Right cardiac atrium (tissue), 5 donors: ENCODE data around the gene DIP2C. TPM values are rescaled to one million over a fixed set of nuclear protein-coding genes. Genes with fewer than 3 reads are reported as not detected.
A peak's percentile ranks its signal among the peaks of the same experiment; 100 is the strongest.
"Not testable (repeated sequence)": the region's sequence is repeated elsewhere in the genome, so short reads cannot be mapped to it uniquely, and the experiment has no call there.

Experiments used
- ATAC-seq, 2 donors: fragments of 200-7000 bp; cut with Tn5 transposase; one replicate each; pipeline versions ENCODE4 v1.8.0 to v1.9.1; 2020; ENCODE audit warnings: moderate library complexity in 2 of 2, mild to moderate bottlenecking in 1 of 2
- DNase-seq, 3 donors: peaks; one replicate each; pipeline ENCODE4 v3.0.0-alpha.2; 2020
- H3K27ac ChIP-seq: one replicate; pipeline ENCODE4 v1.5.1; 2013; ENCODE audit warnings: mild to moderate bottlenecking, low read length, control low read depth, moderate library complexity
- H3K27me3 ChIP-seq: one replicate; pipeline ENCODE4 v1.6.1; 2013; ENCODE audit not compliant: control insufficient read depth, insufficient read depth
- H3K4me1 ChIP-seq: one replicate; pipeline ENCODE4 v1.6.1; 2013; ENCODE audit warnings: low read length; ENCODE audit not compliant: control insufficient read depth, insufficient read depth
- H3K4me3 ChIP-seq: one replicate; pipeline ENCODE4 v1.5.1; 2013; ENCODE audit warnings: low read length, control low read depth
- H3K9me3 ChIP-seq: one replicate; pipeline ENCODE4 v1.6.1; 2013; ENCODE audit warnings: low read length; ENCODE audit not compliant: control insufficient read depth
- WGBS: extraction: QIAGEN DNeasy Blood & Tissue Kit; methylation state at CpG from one replicate; pipeline ENCODE4 v1.1.7; 2013; 5-methylcytosine and 5-hydroxymethylcytosine counted together
- intact Hi-C, 4 donors: fragments of 100-400 bp; cut with DNase I; formaldehyde crosslinking; loops; one replicate each; pipeline versions ENCODE4 v1.11.0 to v1.14.0; 2022 to 2023
- polyA plus RNA-seq: library from polyadenylated mRNA; stranded (reverse); fragments of 200-250 nt; gene quantifications from one replicate; pipeline ENCODE4 v1.2.3, GENCODE V29; 2013
- total RNA-seq, 4 donors: library from RNA; stranded (reverse); fragmentation: NEBNext Ultra II Directional; extraction: Animal tissue kit (Norgen Biotek cat#: 25700); gene quantifications; one replicate each; pipeline ENCODE4 v1.2.1, GENCODE V29; 2021
- donor health status: healthy with polysubstance abuse.
- donor health status: DM: no; HTN: yes; CAD: no.
- donor health status: DM: no; HTN: no; CAD: no.
- donor health status: DM: no; HTN: yes; CAD: no; lungs with severe emphysema.
- donor health status: DM: yes; HTN: yes; CAD: no.

DIP2C gene
- total and polyA plus RNA-seq, 5 donors: 7.9 to 31.5 (median 25.5) TPM

DNA sequence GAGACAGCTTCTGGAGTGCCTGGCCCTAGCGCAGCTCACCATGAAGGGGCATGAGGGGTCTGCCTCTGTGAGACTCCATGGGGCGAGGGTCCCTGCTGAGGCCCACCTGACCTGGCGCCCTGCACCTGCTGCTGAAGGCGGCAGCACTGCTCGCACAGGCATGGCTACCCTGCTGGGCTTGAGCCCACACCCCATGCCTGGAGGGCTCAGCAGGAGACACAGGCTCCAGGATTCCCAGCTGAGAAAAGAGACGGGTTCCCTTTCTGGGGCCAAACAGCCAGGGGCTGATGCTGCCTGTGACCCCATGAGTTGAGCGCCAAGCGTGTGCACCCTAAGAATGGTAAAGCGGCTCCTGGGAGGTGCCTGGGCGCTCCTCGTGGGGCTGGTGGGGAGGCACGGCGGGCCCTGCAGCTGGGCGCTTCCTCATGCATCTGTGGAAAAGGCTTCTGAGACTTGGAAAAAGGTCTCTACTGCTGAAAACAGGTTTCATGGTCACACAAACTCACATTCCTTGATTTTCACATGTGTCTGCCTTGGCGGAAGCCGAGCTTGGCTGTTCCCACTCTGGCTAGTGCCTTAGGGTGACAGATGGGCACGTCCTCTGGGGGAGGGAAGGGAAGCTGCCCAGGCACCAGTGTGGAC lies 320.8 kb downstream of the DIP2C start:
- ATAC-seq (peak in 1 of 2 donors; percentile 23), DNase-seq (no peak)
- Histone ChIP-seq H3K27me3 (no peaks in the 10 kb centered on the region), H3K9me3 (no peaks in the 10 kb centered on the region), H3K27ac (no peak overlapping the region), H3K4me1 (no peaks in the 10 kb centered on the region), H3K4me3 (no peak overlapping the region)
- intact Hi-C loops: no loop called here
- WGBS: 95% methylated on average over 17 of the region's 17 CpGs

DNA sequence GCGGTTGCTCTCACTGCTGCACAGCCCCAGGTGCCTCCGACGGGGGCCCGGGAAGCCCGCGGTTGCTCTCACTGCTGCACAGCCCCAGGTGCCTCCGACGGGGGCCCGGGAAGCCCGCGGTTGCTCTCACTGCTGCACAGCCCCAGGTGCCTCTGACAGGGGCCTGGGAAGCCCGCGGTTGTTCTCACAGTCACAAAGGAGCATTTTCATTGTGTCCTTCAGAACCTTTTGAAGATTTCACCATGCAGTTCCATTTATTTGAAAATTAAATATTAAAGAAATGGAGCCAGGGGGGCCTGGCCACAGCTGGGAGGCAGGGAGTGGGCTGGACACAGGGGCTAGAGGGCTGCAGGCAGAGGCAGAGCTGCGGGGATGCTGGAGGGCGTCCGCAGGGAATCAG lies 321.4 kb downstream of the DIP2C start:
- intact Hi-C loops, H3K4me3 ChIP-seq, ATAC-seq, H3K27ac ChIP-seq, H3K27me3 ChIP-seq, H3K4me1 ChIP-seq, DNase-seq, H3K9me3 ChIP-seq: not testable (repeated sequence)
- WGBS: 96% methylated on average over 10 of the region's 16 CpGs

DNA sequence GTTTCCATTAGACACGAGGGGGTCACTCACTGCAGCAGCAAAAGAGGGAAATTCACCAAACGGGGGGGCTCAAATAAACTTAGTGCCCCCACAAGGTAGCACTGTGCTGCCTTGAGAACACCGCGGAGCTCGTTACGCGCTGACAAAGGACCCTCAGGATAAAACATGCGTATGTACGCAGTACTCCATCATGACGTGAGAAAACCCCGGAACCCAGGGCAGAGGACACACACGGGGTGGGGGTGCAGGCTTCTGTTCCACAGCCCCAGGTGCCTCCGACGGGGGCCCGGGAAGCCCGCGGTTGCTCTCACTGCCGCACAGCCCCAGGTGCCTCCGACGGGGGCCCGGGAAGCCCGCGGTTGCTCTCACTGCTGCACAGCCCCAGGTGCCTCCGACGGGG lies 321.8 kb downstream of the DIP2C start:
- WGBS: 91% methylated on average over 18 of the region's 25 CpGs
- Histone ChIP-seq H3K4me1 (no peaks in the 10 kb centered on the region), H3K4me3 (no peak overlapping the region), H3K9me3 (no peaks in the 10 kb centered on the region), H3K27ac (no peak overlapping the region), H3K27me3 (no peaks in the 10 kb centered on the region)
- ATAC-seq: no peak
- intact Hi-C loops: no loop called here
- no peak for DNase-seq

DNA sequence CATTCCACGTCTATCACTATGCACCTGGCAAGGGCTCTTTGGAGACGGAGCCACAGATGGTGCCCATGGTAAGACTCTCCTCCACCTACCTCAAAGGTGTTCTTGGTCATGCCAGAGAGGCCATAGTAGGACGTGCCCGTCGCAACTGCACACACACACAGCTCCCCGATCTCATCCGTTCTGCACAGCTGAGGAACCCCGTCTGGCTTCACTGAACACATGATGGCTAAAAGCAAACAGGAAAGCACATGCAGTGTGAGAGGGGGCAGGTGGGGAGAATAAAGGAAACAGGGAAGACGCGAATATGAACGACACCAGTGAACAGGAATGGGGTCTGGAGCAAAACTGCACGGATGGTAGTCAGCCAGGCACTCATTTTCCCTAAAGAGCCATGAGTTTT lies 323.3 kb downstream of the DIP2C start:
- Histone ChIP-seq H3K27me3 (no peaks in the 10 kb centered on the region), H3K4me1 (no peaks in the 10 kb centered on the region), H3K9me3 (no peaks in the 10 kb centered on the region), H3K27ac (no peak overlapping the region), H3K4me3 (no peak overlapping the region)
- ATAC-seq (no peak), DNase-seq (no peak)
- intact Hi-C loops: no loop called here
- 94% methylated on average over 12 of the region's 12 CpGs for WGBS

DNA sequence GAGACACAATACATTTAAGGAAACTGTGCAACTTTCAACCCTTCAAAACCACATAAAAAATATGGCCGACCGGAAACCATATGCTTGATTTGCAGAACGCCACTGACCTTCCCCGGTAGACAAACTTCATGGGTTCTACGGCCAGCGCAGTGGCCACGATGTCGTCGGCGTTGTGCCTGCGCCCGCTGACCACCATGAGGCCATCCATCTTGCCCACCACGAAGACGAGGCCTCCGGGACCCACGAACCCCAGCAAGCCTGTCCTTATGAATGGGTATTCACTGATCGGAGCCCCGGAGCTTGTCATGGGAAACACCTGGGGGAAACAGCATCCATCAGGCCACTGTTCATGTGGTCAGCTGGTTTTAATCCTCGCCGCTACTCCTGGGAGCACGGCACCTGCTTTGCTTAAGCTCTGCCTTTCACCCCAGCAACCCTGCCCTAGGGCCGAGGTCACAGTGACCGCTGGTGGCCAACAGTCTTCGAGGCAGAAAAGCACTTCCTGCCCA lies 325.1 kb downstream of the DIP2C start:
- H3K4me1 ChIP-seq: no peaks in the 10 kb centered on the region
- no peak for DNase-seq
- H3K27ac ChIP-seq: no peak overlapping the region
- H3K4me3 ChIP-seq: no peak overlapping the region
- 93% methylated on average over 24 of the region's 24 CpGs for WGBS
- intact Hi-C loops: no loop called here
- H3K9me3 ChIP-seq: no peaks in the 10 kb centered on the region
- no peak for ATAC-seq
- H3K27me3 ChIP-seq: no peaks in the 10 kb centered on the region

DNA sequence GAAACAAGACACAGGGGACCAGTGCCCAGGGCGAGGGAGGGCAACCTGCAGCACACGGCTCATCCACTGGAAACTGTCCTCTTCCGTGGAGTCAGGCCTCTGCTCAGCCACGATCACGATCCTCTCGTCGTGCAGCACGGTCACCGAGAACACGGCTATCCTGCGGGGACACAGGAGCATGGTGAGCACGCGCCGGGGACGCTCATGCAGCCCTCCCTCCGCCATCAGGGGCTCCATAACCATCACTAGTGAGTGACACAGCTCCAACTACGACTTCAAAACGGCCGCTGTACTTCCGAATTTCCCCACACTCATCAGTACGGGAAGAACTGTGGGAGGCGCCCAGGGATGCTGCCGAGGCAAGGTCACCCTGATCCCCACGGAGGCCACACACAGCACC lies 326.3 kb downstream of the DIP2C start:
- no peaks in the 10 kb centered on the region for H3K27me3 ChIP-seq
- ATAC-seq (no peak), DNase-seq (no peak)
- H3K4me3 ChIP-seq: no peak overlapping the region
- intact Hi-C loops: no loop called here
- no peak overlapping the region for H3K27ac ChIP-seq
- H3K9me3 ChIP-seq: no peaks in the 10 kb centered on the region
- H3K4me1 ChIP-seq: no peaks in the 10 kb centered on the region
- WGBS: 95% methylated on average over 24 of the region's 24 CpGs

DNA sequence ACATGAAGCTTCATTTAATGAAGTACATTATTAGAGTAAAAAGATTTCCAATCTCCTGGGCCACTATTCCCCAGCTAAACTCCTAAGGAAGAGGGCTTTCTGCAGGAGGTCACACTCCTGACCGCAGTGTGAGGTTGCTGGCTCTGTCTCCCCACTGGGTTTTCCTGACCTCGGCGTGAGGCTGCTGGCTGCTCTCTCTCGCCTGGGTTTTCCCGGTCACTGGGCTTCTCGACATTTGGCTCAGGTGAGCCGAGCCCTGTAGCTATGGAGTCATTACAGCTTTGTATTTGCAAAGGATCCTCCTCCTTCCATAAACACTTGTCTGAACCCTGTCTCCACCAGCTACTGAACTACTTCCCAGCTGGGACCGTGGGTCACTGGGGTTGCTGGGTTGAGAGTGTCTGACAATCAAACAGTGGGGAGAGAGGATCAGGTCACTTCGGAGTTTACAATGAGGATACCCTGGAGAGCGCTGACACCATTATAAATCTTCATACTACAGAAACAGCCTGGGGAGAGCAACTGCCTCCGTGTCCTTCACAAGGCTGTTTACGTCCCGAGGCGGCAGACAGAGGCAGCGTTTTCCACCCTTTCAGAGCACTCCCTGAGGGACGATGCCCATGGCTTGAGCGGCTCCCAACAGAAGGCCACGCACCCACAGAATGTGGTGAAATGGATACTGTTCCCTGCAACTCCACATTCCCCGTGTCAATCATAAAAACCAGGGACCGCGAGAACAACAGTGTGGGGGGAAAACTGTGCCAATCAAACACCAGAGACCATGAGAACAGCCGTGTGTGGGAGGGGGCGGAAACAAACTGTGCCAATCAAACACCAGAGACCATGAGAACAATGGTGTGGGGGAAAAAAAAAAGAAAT lies 328.0 kb downstream of the DIP2C start:
- no peak overlapping the region for H3K27ac ChIP-seq
- H3K4me1 ChIP-seq: no peaks in the 10 kb centered on the region
- H3K9me3 ChIP-seq: no peaks in the 10 kb centered on the region
- no peak for DNase-seq
- WGBS: 78% methylated on average over 23 of the region's 23 CpGs
- H3K4me3 ChIP-seq: no peak overlapping the region
- no peak for ATAC-seq
- intact Hi-C loops: no loop called here
- no peaks in the 10 kb centered on the region for H3K27me3 ChIP-seq

DNA sequence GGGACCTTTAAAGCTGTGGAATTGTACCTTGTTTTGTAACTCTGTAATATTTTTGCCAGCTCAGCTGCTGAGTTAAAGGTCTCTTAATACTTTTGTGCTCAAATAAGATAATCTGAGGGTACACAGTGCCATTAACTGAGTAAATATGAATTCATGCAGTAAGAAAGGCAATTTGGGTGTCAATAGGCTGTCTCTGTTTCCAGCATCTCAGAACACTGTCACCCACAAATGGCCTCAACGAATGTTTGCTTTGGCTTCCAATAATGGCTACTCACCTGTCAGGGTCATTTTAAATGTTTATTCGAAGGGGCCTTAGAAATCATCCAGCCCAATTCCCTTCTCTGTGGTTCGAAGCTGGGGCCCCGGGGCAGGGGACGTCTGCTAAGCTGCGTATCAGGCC lies 328.8 kb downstream of the DIP2C start:
- 88% methylated on average over 6 of the region's 6 CpGs for WGBS
- no peaks in the 10 kb centered on the region for H3K9me3 ChIP-seq
- no peaks in the 10 kb centered on the region for H3K27me3 ChIP-seq
- intact Hi-C loops: no loop called here
- H3K27ac ChIP-seq: no peak overlapping the region
- ATAC-seq (no peak), DNase-seq (no peak)
- H3K4me1 ChIP-seq: no peaks in the 10 kb centered on the region
- no peak overlapping the region for H3K4me3 ChIP-seq

DNA sequence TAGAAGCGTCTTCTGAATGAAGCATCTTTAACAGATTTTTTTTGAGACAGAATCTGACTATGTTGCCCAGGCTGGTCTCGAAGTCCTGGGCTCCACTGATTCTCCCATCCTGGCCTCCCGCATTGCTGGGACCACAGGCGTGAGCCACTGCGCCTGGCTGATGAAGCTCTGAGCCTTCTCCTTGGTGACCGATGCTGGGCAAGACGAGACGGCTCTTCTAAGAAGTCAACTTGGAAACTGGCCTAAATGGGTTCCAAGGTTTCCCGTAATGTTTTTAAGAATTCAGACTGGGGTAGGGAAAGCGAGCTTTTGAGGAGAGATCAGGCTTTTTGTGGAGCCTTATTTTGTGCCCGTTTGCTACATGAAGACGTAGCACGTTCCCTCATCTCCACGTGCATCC lies 329.7 kb downstream of the DIP2C start:
- 89% methylated on average over 14 of the region's 14 CpGs for WGBS
- ATAC-seq (no peak), DNase-seq (no peak)
- no peaks in the 10 kb centered on the region for H3K4me1 ChIP-seq
- intact Hi-C loops: no loop called here
- H3K27me3 ChIP-seq: no peaks in the 10 kb centered on the region
- H3K9me3 ChIP-seq: no peaks in the 10 kb centered on the region
- H3K27ac ChIP-seq: no peak overlapping the region
- no peak overlapping the region for H3K4me3 ChIP-seq

DNA sequence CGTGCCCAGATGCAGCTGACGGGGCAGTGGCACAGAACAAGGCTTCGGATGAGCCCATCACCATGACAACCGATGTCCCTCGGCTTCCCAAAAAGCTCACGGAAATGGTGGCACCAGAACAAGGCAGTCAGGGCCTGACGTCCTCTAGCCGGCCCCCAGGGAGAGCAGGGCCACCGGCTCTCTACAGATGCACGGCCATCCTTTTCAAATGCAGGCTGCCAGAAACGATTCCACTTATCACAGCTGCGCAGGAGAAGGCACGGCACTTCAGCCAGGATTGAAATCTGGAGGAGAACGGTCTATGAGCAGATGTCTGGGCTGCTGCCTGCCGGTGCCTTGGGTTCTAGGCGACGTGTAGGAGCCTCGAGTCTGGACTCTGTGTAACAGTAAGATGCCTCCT lies 330.4 kb downstream of the DIP2C start:
- 71% methylated on average over 18 of the region's 18 CpGs for WGBS
- Histone ChIP-seq H3K27me3 (no peaks in the 10 kb centered on the region), H3K9me3 (no peaks in the 10 kb centered on the region), H3K4me3 (no peak overlapping the region), H3K27ac (no peak overlapping the region), H3K4me1 (no peaks in the 10 kb centered on the region)
- intact Hi-C loops: no loop called here
- DNase-seq (no peak), ATAC-seq (peak in 1 of 2 donors; percentile 27)

DNA sequence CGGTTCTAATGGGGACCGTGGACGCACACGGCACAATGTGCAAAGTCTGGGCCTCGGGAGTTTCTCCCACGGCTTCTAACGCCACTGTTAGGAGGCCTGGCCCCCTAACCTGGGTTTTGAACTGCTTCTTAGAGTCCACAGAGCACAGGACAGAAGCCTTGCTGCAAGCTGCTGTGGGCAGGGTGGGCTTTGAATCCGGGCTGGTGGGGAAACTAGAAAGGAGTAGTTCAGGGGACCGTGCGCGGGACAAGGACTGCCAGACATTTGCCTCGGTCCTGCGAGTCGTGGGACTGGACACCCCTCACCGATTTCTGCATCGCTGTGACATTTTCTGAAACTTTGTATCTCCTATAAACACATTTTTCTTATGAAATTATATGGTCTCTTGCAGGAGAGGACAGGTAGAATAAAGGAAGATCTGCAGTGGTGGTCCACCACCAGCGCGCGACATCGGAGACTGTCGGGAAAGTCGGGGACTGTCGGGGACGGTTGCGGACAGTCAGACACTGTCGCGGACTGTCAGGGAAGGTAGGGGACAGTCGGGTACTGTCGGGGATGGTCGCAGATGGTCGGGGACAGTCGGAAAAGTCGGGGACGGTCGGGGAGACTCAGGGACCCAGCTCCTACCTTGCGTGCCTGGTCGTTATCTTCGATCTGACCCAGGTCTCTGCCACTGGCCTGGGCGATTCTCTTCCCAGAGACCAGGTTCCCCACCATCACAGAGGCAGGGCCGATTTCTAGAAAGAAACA lies 332.1 kb downstream of the DIP2C start:
- intact Hi-C loops: no loop called here

More for the DNA sequence above, 332.1 kb downstream of the DIP2C start:
- 96% methylated on average over 40 of the region's 40 CpGs for WGBS
- H3K9me3 ChIP-seq: no peaks in the 10 kb centered on the region
- no peak for DNase-seq
- ATAC-seq: no peak
- H3K27me3 ChIP-seq: no peaks in the 10 kb centered on the region
- H3K4me1 ChIP-seq: no peaks in the 10 kb centered on the region
- H3K27ac ChIP-seq: no peak overlapping the region
- no peak overlapping the region for H3K4me3 ChIP-seq
